Transverse colon (tissue), 4 donors: ENCODE results near the gene FHIP2A. TPM values are rescaled to one million over a fixed set of nuclear protein-coding genes. Genes with fewer than 3 reads are reported as not detected.

Source experiments
- DNase-seq: peaks from one replicate; pipeline ENCODE4 v3.0.0-alpha.2; 2019
- H3K27ac ChIP-seq, 4 donors: fragments of 200-600 bp; sonication (generic); 2 replicates each; pipeline ENCODE4 v1.5.1; 2016 to 2018; ENCODE audit warnings: inconsistent platforms in 4 of 4
- H3K27me3 ChIP-seq: fragments of 200-600 bp; sonication (generic); 2 replicates; pipeline ENCODE4 v1.5.1; 2017; ENCODE audit warnings: inconsistent platforms
- H3K36me3 ChIP-seq, 4 donors: fragments of 200-600 bp; sonication (generic); 2 replicates each; pipeline ENCODE4 v1.5.1; 2017 to 2019; ENCODE audit warnings: inconsistent platforms in 4 of 4
- H3K4me1 ChIP-seq, 4 donors: fragments of 200-600 bp; sonication (generic); 2 replicates each; pipeline ENCODE4 v1.5.1; 2017 to 2020; ENCODE audit warnings: inconsistent platforms in 4 of 4
- H3K4me3 ChIP-seq, 4 donors: fragments of 200-600 bp; sonication (generic); 1 replicate in 1 of 4; 2 replicates in 3 of 4; pipeline versions ENCODE4 v1.5.1 to v1.6.1; 2017 to 2019; ENCODE audit warnings: inconsistent platforms in 4 of 4
- H3K9me3 ChIP-seq, 2 donors: fragments of 200-600 bp; sonication (generic); 2 replicates each; pipeline ENCODE4 v1.5.1; 2017 to 2019; ENCODE audit warnings: inconsistent platforms in 2 of 2
- EP300 ChIP-seq: sonication (generic); formaldehyde crosslinking; IDR thresholded peaks from one replicate; pipeline ENCODE4 v1.6.1; 2017; ENCODE audit warnings: antibody characterized with exemption, low read depth
- POLR2A ChIP-seq: fragments of 450-650 bp; IDR thresholded peaks from one replicate; pipeline ENCODE4 v1.6.1; 2016; ENCODE audit warnings: antibody characterized with exemption, mild to moderate bottlenecking, moderate library complexity
- POLR2AphosphoS5 ChIP-seq, 3 donors: sonication (generic); formaldehyde crosslinking; IDR thresholded peaks; one replicate each; pipeline ENCODE4 v1.6.1; 2016; ENCODE audit warnings: antibody characterized with exemption in 3 of 3
- WGBS, 2 donors: methylation state at CpG; one replicate each; pipeline ENCODE4 v1.1.5; 2018; ENCODE audit warnings: low coverage in 1 of 2; 5-methylcytosine and 5-hydroxymethylcytosine counted together
- in situ Hi-C, 4 donors: fragments of 200-750 bp; cut with MboI; loops; one replicate each; pipeline versions ENCODE4 v1.15.0 to v1.15.1; 2017; ENCODE audit warnings: low sequenced_read_pairs in 3 of 4, low pct_ligation_motif_present in 1 of 4, low pct_unique_long_range_greater_than_20kb in 1 of 4
- intact Hi-C: fragments of 100-400 bp; cut with DNase I; formaldehyde crosslinking; loops from one replicate; pipeline ENCODE4 v1.15.1; 2023; ENCODE audit warnings: low total_unique reads
- total RNA-seq, 4 donors: library from RNA; depleted of rRNA; stranded (reverse); fragments of >200 nt; gene quantifications; one replicate each; pipeline ENCODE4 v1.1.0, GENCODE V29; 2016
- TF ChIP-seq, protein P1 (sequence below), 5 experiments: fragments of 200-600 bp in 3 of 5; fragments of 450-650 bp in 2 of 5; sonication (generic) in 3 of 5; IDR thresholded peaks; 1 replicate in 2 of 5; 2 replicates in 3 of 5; pipeline ENCODE4 v1.5.1; 2016 to 2017; ENCODE audit warnings: antibody characterized with exemption in 5 of 5, inconsistent platforms in 3 of 5, mild to moderate bottlenecking in 2 of 5, moderate library complexity in 1 of 5

The FHIP2A gene
- total RNA-seq, 4 donors from 2014 or later = 17.2 to 218 (median 25.5) TPM

DNA sequence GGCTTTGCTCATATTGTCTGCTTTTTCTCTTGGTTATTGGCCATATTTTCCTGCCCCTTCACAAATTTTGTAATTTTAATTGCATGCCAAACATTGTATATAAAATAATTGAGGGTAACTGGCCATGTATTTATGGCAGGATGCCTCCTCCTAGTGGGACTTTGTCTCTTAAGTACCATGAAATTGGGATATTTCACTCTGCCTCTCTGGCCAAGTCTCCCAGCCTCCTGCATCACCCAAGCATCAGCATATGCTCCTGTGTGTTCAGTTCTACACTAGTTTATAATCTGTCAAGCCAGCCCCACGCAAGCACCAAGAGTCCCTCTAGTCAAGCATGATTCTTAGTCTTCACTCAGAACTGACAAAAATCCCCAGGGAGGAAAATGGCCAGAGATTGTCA is 44.2 kb upstream of the FHIP2A start:
- intact Hi-C loops = no loop called here
- Histone ChIP-seq H3K4me3 (no peak overlapping the region), H3K36me3 (no peaks in the 10 kb centered on the region), H3K9me3 (no peaks in the 10 kb centered on the region), H3K27ac (no peak overlapping the region), H3K27me3 (no peaks in the 10 kb centered on the region), H3K4me1 (peaks cover 8 to 20% (median 14%) of the 10 kb centered on the region in 4 donors)
- no peak for DNase-seq
- WGBS, 2 donors = 96% methylated on average over 1 of the region's 1 CpG; no CpG with 5 or more reads in 1 of the 2 donors
- in situ Hi-C loops = loop anchor here in 2 of 4 donors (25.0 kb wide), 2 partner anchors 315 to 465 kb away; no protein-coding TSS in a partner anchor
- no peak for TF ChIP-seq POLR2A
- no peak for TF ChIP-seq EP300
- TF ChIP-seq, protein P1, sequence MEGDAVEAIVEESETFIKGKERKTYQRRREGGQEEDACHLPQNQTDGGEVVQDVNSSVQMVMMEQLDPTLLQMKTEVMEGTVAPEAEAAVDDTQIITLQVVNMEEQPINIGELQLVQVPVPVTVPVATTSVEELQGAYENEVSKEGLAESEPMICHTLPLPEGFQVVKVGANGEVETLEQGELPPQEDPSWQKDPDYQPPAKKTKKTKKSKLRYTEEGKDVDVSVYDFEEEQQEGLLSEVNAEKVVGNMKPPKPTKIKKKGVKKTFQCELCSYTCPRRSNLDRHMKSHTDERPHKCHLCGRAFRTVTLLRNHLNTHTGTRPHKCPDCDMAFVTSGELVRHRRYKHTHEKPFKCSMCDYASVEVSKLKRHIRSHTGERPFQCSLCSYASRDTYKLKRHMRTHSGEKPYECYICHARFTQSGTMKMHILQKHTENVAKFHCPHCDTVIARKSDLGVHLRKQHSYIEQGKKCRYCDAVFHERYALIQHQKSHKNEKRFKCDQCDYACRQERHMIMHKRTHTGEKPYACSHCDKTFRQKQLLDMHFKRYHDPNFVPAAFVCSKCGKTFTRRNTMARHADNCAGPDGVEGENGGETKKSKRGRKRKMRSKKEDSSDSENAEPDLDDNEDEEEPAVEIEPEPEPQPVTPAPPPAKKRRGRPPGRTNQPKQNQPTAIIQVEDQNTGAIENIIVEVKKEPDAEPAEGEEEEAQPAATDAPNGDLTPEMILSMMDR (IDR thresholded peaks at IDR 0.05) = no peak
- TF ChIP-seq POLR2AphosphoS5 (IDR thresholded peaks at IDR 0.05) = no peak

DNA sequence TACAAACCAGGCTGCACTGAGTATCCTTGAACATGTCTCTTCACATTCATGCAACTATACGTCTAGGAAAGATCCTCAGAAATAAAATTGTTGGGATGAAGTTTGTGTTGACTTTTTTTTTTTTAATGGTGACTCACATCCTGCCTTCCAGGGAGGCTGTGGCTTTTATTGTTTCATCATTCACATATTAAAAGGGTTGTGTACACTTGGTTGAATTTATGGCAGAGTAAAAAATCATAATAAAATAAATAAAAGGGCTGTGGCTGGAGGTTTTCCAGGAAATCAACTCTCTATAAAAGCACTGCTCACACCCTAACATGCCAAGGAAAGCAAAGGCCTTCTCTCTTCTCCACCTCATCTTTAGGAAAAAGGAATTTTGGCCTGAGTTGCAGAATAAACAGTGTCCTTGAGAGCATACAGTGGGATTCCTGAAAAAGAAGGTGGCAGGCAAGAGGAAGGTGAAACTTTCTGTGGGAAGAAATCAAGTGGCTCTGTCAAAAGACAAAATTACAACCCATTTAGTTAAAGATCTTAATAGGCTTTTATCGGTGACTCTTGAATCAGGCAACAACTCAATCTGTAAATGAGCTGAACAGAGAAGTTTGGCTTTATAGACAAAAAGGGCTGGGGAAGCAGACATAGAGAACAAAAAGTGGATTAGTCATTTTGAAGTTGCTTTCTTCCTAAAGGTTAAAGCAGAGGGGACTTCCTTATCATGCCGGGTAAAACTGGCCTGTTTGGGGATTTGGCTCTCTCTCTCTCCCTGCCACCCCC is 41.6 kb upstream of the FHIP2A start:
- Histone ChIP-seq H3K9me3 (no peaks in the 10 kb centered on the region), H3K4me1 (peaks cover 8 to 20% (median 14%) of the 10 kb centered on the region in 4 donors), H3K36me3 (no peaks in the 10 kb centered on the region), H3K27me3 (no peaks in the 10 kb centered on the region), H3K4me3 (no peak overlapping the region), H3K27ac (peak overlapping the region; percentile 25 to 52 (median 42))
- WGBS, 2 donors = 23 to 30% methylated on average over 3 of the region's 3 CpGs
- DNase-seq = peak; percentile 16
- TF ChIP-seq POLR2AphosphoS5 (IDR thresholded peaks at IDR 0.05) (peak in 2 of 3 donors; percentile 39 to 58), EP300 (no peak), POLR2A (no peak)
- TF ChIP-seq, protein P1 (IDR thresholded peaks at IDR 0.05) = no peak
- intact Hi-C loops = loop anchor here (1.0 to 5.0 kb wide), 2 partner anchors 12 to 228 kb away; no protein-coding TSS in a partner anchor
- in situ Hi-C loops = loop anchor here (5.0 to 25.0 kb wide), 6 partner anchors 225 to 468 kb away; no protein-coding TSS in a partner anchor

DNA sequence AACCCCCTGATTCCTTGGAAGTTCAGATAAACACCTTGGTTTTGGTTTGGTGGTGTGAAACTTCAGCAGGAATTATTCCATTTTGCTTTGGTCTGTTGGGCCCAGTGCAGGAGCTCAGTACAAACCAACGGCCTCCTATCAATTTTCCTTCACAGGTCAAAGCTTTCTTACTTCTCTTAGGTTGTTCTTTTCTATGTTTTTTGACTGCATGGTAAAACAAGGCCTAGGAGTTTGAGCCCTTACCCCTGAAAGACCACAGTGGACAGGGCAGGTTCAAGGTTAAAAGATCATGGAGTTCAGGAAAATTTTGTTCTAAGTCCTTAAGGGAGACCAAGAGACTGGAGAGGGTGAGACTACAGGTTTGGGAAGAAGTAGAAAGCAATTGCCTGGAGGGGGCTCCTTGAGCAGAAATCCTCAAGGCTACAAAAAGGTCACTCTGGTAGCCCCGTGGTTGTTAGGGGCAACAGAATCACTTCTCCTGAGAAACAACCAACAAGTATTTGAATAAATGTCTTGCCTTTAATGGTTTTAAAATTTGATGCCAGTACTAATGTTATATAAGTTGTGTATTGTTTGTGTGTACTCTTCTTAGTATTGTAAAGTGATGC is 40.9 kb upstream of the FHIP2A start:
- peak overlapping the region; percentile 25 to 52 (median 37) for H3K27ac ChIP-seq
- intact Hi-C loops = loop anchor here (5.0 kb wide), 1 partner anchor 228 kb away; no protein-coding TSS in a partner anchor
- H3K27me3 ChIP-seq = no peaks in the 10 kb centered on the region
- in situ Hi-C loops = loop anchor here (5.0 to 25.0 kb wide), 6 partner anchors 226 to 468 kb away; no protein-coding TSS in a partner anchor
- DNase-seq = no peak
- 58 to 90% methylated on average over 1 to 2 of the region's 2 CpGs for WGBS, 2 donors
- H3K4me3 ChIP-seq = no peak overlapping the region
- H3K9me3 ChIP-seq = no peaks in the 10 kb centered on the region
- peaks cover 8 to 20% (median 14%) of the 10 kb centered on the region in 4 donors for H3K4me1 ChIP-seq
- H3K36me3 ChIP-seq = no peaks in the 10 kb centered on the region
- TF ChIP-seq EP300 (no peak), POLR2A (no peak), POLR2AphosphoS5 (IDR thresholded peaks at IDR 0.05) (no peak)
- TF ChIP-seq, protein P1 (IDR thresholded peaks at IDR 0.05) = no peak

DNA sequence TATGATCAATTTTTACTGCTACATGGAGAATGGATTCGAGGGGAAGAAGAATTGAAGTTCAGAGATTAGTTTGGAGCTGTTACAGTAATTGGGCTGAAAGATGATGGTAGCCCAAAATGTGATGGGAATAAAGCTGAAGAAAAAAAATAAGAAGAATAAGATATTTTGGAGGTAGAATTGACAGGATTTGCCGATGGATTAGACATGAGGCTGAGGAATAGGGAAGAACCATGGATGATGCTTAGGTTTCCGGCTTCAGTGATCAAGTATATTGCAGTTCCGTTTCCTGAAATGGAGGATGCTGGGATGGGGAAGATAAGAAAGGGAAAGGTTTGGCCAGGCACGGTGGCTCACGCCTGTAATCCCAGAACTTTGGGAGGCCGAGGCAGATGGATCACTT is 38.9 kb upstream of the FHIP2A start:
- H3K27me3 ChIP-seq = no peaks in the 10 kb centered on the region
- H3K9me3 ChIP-seq = no peaks in the 10 kb centered on the region
- DNase-seq = no peak
- WGBS, 2 donors = 88 to 90% methylated on average over 5 to 7 of the region's 7 CpGs
- TF ChIP-seq, protein P1 (IDR thresholded peaks at IDR 0.05) = no peak
- TF ChIP-seq POLR2AphosphoS5 (IDR thresholded peaks at IDR 0.05) (no peak), POLR2A (no peak), EP300 (no peak)
- in situ Hi-C loops (loop anchor here (5.0 to 25.0 kb wide), 6 partner anchors 228 to 470 kb away; no protein-coding TSS in a partner anchor), intact Hi-C loops (loop anchor here (5.0 kb wide), 1 partner anchor 230 kb away; no protein-coding TSS in a partner anchor)
- no peak overlapping the region for H3K4me3 ChIP-seq
- H3K27ac ChIP-seq = no peak overlapping the region
- H3K36me3 ChIP-seq = no peaks in the 10 kb centered on the region
- peaks cover 8 to 20% (median 14%) of the 10 kb centered on the region in 4 donors for H3K4me1 ChIP-seq
